ENCODE results near the gene CACNA1B.

CACNA1B gene

DNA sequence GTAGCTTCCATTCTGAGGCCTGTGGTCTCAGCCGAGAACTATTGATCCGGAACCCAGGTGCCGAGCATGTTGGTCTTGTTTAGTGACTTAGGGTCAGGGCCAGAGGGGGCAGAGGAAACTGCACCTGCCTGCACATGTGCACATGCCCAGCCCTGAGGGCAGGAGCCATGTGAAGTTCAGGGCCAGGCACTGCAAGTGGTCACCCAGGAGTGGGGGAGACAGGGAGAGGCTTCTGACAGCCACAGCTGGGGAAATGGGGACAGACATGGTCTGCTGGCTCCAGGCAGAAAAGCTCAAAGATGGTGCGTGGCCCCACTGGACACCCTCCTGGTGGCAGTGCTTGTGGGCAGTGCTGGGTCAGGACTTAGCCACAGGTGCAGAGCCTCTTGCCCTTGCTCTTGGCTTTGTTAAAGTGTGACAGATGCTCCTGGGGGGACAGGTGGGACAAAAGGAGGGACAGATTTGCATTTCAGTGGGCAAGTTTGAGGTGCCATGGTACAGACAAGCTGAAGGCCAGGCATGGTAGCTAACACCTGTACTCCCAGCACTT, 134.4 kb downstream of the CACNA1B start:
- no peak for TF ChIP-seq ZBTB7A (IDR thresholded peaks at IDR 0.05; ENCODE audit: low read depth)
- TF ChIP-seq CREB1 (IDR thresholded peaks at IDR 0.05; ENCODE audit: low read depth), result no peak
- no peak for TF ChIP-seq USF1 (IDR thresholded peaks at IDR 0.05)
- TF ChIP-seq, protein P1, sequence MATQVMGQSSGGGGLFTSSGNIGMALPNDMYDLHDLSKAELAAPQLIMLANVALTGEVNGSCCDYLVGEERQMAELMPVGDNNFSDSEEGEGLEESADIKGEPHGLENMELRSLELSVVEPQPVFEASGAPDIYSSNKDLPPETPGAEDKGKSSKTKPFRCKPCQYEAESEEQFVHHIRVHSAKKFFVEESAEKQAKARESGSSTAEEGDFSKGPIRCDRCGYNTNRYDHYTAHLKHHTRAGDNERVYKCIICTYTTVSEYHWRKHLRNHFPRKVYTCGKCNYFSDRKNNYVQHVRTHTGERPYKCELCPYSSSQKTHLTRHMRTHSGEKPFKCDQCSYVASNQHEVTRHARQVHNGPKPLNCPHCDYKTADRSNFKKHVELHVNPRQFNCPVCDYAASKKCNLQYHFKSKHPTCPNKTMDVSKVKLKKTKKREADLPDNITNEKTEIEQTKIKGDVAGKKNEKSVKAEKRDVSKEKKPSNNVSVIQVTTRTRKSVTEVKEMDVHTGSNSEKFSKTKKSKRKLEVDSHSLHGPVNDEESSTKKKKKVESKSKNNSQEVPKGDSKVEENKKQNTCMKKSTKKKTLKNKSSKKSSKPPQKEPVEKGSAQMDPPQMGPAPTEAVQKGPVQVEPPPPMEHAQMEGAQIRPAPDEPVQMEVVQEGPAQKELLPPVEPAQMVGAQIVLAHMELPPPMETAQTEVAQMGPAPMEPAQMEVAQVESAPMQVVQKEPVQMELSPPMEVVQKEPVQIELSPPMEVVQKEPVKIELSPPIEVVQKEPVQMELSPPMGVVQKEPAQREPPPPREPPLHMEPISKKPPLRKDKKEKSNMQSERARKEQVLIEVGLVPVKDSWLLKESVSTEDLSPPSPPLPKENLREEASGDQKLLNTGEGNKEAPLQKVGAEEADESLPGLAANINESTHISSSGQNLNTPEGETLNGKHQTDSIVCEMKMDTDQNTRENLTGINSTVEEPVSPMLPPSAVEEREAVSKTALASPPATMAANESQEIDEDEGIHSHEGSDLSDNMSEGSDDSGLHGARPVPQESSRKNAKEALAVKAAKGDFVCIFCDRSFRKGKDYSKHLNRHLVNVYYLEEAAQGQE (IDR thresholded peaks at IDR 0.05; ENCODE audit: low read depth), result no peak
- no peak for TF ChIP-seq EP300 (IDR thresholded peaks at IDR 0.05; ENCODE audit: borderline replicate concordance)
- no peak for TF ChIP-seq TCF12 (IDR thresholded peaks at IDR 0.05; ENCODE audit: low read depth)
- TF ChIP-seq, protein P2, sequence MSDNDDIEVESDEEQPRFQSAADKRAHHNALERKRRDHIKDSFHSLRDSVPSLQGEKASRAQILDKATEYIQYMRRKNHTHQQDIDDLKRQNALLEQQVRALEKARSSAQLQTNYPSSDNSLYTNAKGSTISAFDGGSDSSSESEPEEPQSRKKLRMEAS (IDR thresholded peaks at IDR 0.05), result no peak
- no peak for TF ChIP-seq TAF1 (IDR thresholded peaks at IDR 0.05; ENCODE audit: low read depth)
- no peak for TF ChIP-seq YY1 (IDR thresholded peaks at IDR 0.05; ENCODE audit: low read depth)
- TF ChIP-seq TEAD4 (IDR thresholded peaks at IDR 0.05), result no peak
- TF ChIP-seq NFIC (IDR thresholded peaks at IDR 0.05), result no peak
- no peak for TF ChIP-seq FOXM1 (IDR thresholded peaks at IDR 0.05; ENCODE audit: borderline replicate concordance, low read depth)
- no peak for TF ChIP-seq EGR1 (IDR thresholded peaks at IDR 0.05)
- TF ChIP-seq CEBPB (IDR thresholded peaks at IDR 0.05), result no peak
- no peak for TF ChIP-seq RAD21 (IDR thresholded peaks at IDR 0.05; ENCODE audit: low read depth)

DNA sequence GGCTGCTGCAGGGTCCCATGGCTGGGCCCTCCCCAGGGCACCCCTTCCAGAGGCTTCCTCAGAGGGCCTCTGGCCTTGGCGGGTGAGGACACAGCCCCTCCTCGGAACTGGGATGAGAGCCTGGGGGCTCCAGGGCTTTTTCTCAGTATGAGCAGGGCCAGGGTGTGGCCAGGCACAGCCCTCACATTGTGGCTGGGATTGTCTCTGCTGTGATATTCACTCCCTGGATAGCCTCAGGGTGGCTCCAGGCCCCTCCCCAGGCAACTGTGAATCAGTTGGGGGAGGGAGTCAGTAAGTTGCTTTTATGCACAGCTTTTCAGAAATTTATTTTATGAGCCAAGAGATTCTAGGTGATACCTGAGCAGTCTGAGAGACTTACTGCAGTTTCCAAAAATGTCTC, 135.7 kb downstream of the CACNA1B start:
- TF ChIP-seq TAF1 (IDR thresholded peaks at IDR 0.05; ENCODE audit: low read depth), result no peak

GRCh38 chr9:138013836-138014562, 136.4 kb downstream of the CACNA1B start:
- TF ChIP-seq, protein P2 (IDR thresholded peaks at IDR 0.05), result no peak
- TF ChIP-seq ZBTB7A (IDR thresholded peaks at IDR 0.05; ENCODE audit: low read depth) (no peak), TEAD4 (IDR thresholded peaks at IDR 0.05) (no peak), EP300 (IDR thresholded peaks at IDR 0.05; ENCODE audit: borderline replicate concordance) (no peak), CEBPB (IDR thresholded peaks at IDR 0.05) (no peak), NFIC (IDR thresholded peaks at IDR 0.05) (no peak), RAD21 (IDR thresholded peaks at IDR 0.05; ENCODE audit: low read depth) (no peak), CREB1 (IDR thresholded peaks at IDR 0.05; ENCODE audit: low read depth) (no peak), EGR1 (IDR thresholded peaks at IDR 0.05) (no peak), YY1 (IDR thresholded peaks at IDR 0.05; ENCODE audit: low read depth) (no peak), USF1 (IDR thresholded peaks at IDR 0.05) (no peak), TAF1 (IDR thresholded peaks at IDR 0.05; ENCODE audit: low read depth) (no peak), FOXM1 (IDR thresholded peaks at IDR 0.05; ENCODE audit: borderline replicate concordance, low read depth) (no peak), TCF12 (IDR thresholded peaks at IDR 0.05; ENCODE audit: low read depth) (no peak)
- TF ChIP-seq, protein P1 (IDR thresholded peaks at IDR 0.05; ENCODE audit: low read depth), result no peak

- TF ChIP-seq ZBTB7A (IDR thresholded peaks at IDR 0.05; ENCODE audit: low read depth) (no peak), USF1 (IDR thresholded peaks at IDR 0.05) (no peak)
Measured at GRCh38 chr9:138014563-138014945, 137.0 kb downstream of the CACNA1B start.

DNA sequence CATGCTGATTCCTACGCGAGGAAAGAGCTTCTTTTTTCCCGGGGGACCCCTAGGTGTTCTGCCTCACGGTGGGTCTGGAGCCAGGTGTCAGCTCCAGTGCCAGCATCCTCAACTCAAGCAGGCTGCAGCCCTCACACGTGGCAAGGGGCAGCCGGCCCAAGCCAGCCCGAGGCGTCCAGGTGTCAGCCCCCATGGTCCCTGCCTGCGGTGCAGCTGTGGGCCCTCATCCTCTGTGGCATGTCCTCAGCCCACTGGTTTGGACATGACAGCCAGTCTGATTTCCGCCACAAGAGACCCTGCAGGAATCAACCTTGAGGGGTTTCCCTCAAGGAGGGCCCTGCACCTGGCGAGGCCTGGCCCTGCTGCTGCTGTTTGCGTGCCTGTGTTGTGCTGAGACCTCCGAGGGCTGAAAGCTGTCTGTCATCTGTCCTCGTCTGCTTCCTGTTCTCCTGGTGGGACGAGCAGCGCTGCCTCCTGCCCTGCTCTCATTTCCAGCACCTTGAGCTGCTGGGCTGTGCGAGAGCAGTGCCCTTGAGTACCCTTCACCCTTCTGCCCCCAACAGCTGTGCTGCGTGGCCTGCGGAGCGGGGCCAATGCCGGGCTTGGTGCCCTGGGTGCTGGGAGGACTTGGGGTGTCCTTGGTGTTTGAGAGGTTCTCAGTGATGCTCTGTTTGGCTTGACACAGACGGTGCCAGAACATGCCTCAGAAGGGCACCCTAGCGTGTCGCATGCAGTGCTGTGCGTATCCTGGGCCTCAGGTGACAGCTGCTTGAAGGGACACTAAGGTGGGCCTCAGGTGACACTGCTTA, 137.6 kb downstream of the CACNA1B start:
- no peak for TF ChIP-seq TCF12 (IDR thresholded peaks at IDR 0.05; ENCODE audit: low read depth)
- TF ChIP-seq EGR1 (IDR thresholded peaks at IDR 0.05), result no peak
- TF ChIP-seq, protein P1 (IDR thresholded peaks at IDR 0.05; ENCODE audit: low read depth), result no peak
- TF ChIP-seq FOXM1 (IDR thresholded peaks at IDR 0.05; ENCODE audit: borderline replicate concordance, low read depth), result no peak
- no peak for TF ChIP-seq NFIC (IDR thresholded peaks at IDR 0.05)
- TF ChIP-seq CEBPB (IDR thresholded peaks at IDR 0.05), result no peak
- TF ChIP-seq TAF1 (IDR thresholded peaks at IDR 0.05; ENCODE audit: low read depth), result no peak
- TF ChIP-seq YY1 (IDR thresholded peaks at IDR 0.05; ENCODE audit: low read depth), result no peak
- TF ChIP-seq CREB1 (IDR thresholded peaks at IDR 0.05; ENCODE audit: low read depth), result no peak

All from Ishikawa (cell line).